Breast epithelium (tissue), 4 donors: ENCODE measurements around the gene C18orf54. TPM values are rescaled to one million over a fixed set of nuclear protein-coding genes. Genes with fewer than 3 reads are reported as not detected.

ENCODE experiments used
- DNase-seq, 2 donors: peaks; one replicate each; pipeline ENCODE4 v3.0.0-alpha.2; 2019; ENCODE audit warnings: low spot score in 2 of 2
- H3K27ac ChIP-seq, 2 donors: fragments of 200-600 bp; sonication (generic) in 1 of 2; one replicate each; pipeline ENCODE4 v1.5.1; 2016 to 2019; ENCODE audit warnings: mild to moderate bottlenecking in 1 of 2
- H3K27me3 ChIP-seq, 2 donors: fragments of 200-600 bp; sonication (generic) in 1 of 2; one replicate each; pipeline versions ENCODE4 v1.5.1 to v1.6.0; 2017 to 2019; ENCODE audit warnings: control low read depth in 1 of 2, mild to moderate bottlenecking in 1 of 2
- H3K36me3 ChIP-seq: fragments of 200-600 bp; one replicate; pipeline ENCODE4 v1.5.1; 2019
- H3K4me1 ChIP-seq, 2 donors: fragments of 200-600 bp; sonication (generic); one replicate each; pipeline ENCODE4 v1.5.1; 2016 to 2019; ENCODE audit warnings: control low read depth in 1 of 2
- H3K4me3 ChIP-seq, 3 donors: fragments of 200-600 bp; sonication (generic); 1 replicate in 2 of 3; 2 replicates in 1 of 3; pipeline ENCODE4 v1.5.1; 2016 to 2019; ENCODE audit warnings: mild to moderate bottlenecking in 3 of 3, moderate library complexity in 2 of 3
- H3K9me3 ChIP-seq, 2 donors: fragments of 200-600 bp; sonication (generic) in 1 of 2; one replicate each; pipeline ENCODE4 v1.5.1; 2016 to 2019; ENCODE audit warnings: control low read depth in 1 of 2
- CTCF ChIP-seq, 3 donors: fragments of 450-650 bp; IDR thresholded peaks; one replicate each; pipeline ENCODE4 v1.5.1; 2016 to 2017; ENCODE audit warnings: antibody characterized with exemption in 3 of 3, mild to moderate bottlenecking in 3 of 3, moderate library complexity in 3 of 3
- POLR2A ChIP-seq: fragments of 450-650 bp; IDR thresholded peaks from one replicate; pipeline ENCODE4 v1.6.1; 2016; ENCODE audit warnings: antibody characterized with exemption, mild to moderate bottlenecking, moderate library complexity
- POLR2AphosphoS5 ChIP-seq, 3 donors: sonication (generic); formaldehyde crosslinking; IDR thresholded peaks; one replicate each; pipeline ENCODE4 v1.6.1; 2017; ENCODE audit warnings: antibody characterized with exemption in 3 of 3
- intact Hi-C: fragments of 100-400 bp; cut with DNase I; formaldehyde crosslinking; loops from one replicate; pipeline ENCODE4 v1.15.1; 2023; ENCODE audit warnings: low total_unique reads
- total RNA-seq, 3 donors: library from RNA; depleted of rRNA; stranded (reverse); fragments of >200 nt; gene quantifications; one replicate each; pipeline ENCODE4 v1.1.0, GENCODE V29; 2016

The C18orf54 gene
- total RNA-seq, 3 donors from 2014 or later, result 1.3 to 2.3 (median 2.1) TPM

DNA sequence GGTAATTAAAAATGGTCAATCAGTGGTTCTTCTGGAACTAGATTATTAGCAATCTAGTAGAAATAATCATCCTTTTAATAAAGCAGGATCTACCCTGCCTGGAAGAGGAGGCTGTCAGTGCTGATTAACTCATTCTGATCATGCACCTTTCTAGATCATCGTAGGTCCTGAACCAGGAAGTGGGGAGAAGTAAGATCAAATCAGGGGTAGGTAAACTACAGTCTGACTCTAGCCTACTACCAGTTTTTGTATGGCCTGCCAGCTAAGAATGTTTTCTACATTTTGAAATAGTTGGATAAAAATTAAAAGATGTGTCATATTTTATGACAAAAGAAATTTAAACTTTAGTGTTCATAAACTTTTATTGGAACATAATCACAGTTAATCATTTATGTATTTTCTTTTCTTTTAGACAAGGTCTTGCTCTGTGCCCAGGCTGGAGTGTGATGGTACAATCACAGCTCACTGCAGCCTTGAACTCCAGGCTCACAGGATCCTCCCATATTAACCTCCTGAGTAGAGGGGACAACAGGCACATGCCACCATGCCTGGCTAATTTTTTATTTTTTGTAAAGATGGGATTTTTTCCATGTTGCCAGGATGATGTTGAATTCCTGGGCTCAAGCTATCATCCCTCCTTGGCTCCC is 36.1 kb downstream of the C18orf54 start:
- Histone ChIP-seq H3K27ac (no peak overlapping the region), H3K27me3 (no peaks in the 10 kb centered on the region), H3K4me1 (no peaks in the 10 kb centered on the region), H3K9me3 (no peaks in the 10 kb centered on the region), H3K4me3 (no peak overlapping the region), H3K36me3 (no peaks in the 10 kb centered on the region)
- intact Hi-C loops, result loop anchor here (5.0 kb wide), 1 partner anchor 1396 kb away; no protein-coding TSS in a partner anchor
- TF ChIP-seq POLR2A (no peak), POLR2AphosphoS5 (IDR thresholded peaks at IDR 0.05) (no peak), CTCF (IDR thresholded peaks at IDR 0.05) (no peak)
- DNase-seq, result no peak

DNA sequence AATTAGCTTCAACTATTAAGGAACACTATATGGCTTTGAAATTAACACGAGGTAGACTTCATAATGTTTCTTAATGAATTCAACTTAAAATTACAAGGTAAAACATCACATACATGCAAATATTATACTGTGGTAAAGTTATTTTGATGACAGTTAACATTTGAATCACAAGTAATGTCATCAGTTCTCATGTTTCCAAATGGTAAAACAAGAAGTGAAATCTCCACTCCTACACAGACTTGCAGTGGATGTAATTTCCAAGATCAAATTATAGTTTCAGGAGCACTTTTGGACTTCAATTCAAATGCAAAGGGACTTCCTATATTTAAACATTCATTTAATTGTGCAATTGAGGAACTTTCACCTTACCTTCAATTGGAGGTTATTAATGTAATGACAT is 39.1 kb downstream of the C18orf54 start:
- no peak for TF ChIP-seq POLR2AphosphoS5 (IDR thresholded peaks at IDR 0.05)
- no peak for TF ChIP-seq POLR2A
- no peak for TF ChIP-seq CTCF (IDR thresholded peaks at IDR 0.05)
- intact Hi-C loops, result no loop called here
- Histone ChIP-seq H3K27me3 (no peaks in the 10 kb centered on the region), H3K9me3 (no peaks in the 10 kb centered on the region), H3K27ac (no peak overlapping the region), H3K4me3 (no peak overlapping the region), H3K36me3 (no peaks in the 10 kb centered on the region), H3K4me1 (no peaks in the 10 kb centered on the region)
- no peak for DNase-seq

DNA sequence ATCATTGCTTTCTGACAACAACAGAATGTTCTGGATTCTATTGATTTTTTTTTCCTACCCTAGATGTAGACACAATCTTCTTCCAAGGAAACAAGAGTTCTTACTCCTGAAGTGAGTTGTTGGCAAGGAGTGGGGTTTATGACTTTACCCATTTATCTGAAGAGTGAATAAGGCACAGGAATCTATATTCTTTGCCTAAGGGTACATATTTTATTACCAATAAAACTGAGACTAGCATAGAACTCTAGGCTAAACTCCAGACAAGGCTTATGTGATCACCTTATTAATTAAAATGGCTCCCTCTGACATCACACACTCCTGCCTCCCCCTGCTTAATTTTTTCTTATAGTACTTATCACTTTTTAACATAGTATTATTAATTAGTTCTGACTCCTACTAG is 47.6 kb downstream of the C18orf54 start:
- intact Hi-C loops, result no loop called here
- no peak for TF ChIP-seq POLR2AphosphoS5 (IDR thresholded peaks at IDR 0.05)
- no peak for TF ChIP-seq CTCF (IDR thresholded peaks at IDR 0.05)
- no peak for TF ChIP-seq POLR2A

GRCh38 chr18:54411781-54412180 is 54.1 kb downstream of the C18orf54 start:
- Histone ChIP-seq H3K27me3 (no peaks in the 10 kb centered on the region), H3K4me1 (no peaks in the 10 kb centered on the region), H3K4me3 (no peak overlapping the region), H3K36me3 (no peaks in the 10 kb centered on the region), H3K27ac (no peak overlapping the region), H3K9me3 (no peaks in the 10 kb centered on the region)
- intact Hi-C loops, result no loop called here
- no peak for DNase-seq
- TF ChIP-seq POLR2AphosphoS5 (IDR thresholded peaks at IDR 0.05) (no peak), POLR2A (no peak), CTCF (IDR thresholded peaks at IDR 0.05) (no peak)

More for the DNA sequence above, 47.6 kb downstream of the C18orf54 start:
- Histone ChIP-seq H3K27me3 (no peaks in the 10 kb centered on the region), H3K36me3 (no peaks in the 10 kb centered on the region), H3K27ac (no peak overlapping the region), H3K4me3 (no peak overlapping the region), H3K9me3 (no peaks in the 10 kb centered on the region), H3K4me1 (no peaks in the 10 kb centered on the region)
- no peak for DNase-seq

DNA sequence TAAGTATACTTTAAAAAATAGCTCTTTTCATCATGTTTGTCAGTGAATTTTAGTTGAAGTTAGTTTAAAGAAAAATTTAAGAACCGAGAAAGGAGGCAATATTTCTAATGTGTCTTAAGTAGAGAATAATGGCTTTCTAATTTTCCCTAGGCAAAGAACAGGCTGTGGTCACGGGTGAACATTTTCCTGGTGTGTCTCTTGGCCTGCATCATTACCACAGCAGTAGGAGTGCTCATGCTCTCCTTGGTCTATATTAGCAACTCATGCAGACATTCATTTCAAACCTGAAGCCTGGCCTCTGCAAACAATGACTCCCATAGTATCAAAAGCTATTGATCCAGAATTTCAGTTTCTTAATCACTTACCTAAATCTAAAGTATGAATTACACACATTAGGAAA is 57.4 kb downstream of the C18orf54 start:
- intact Hi-C loops, result no loop called here
- DNase-seq, result no peak
- Histone ChIP-seq H3K4me3 (no peak overlapping the region), H3K27ac (no peak overlapping the region), H3K27me3 (no peaks in the 10 kb centered on the region), H3K9me3 (no peaks in the 10 kb centered on the region), H3K36me3 (no peaks in the 10 kb centered on the region), H3K4me1 (no peaks in the 10 kb centered on the region)
- TF ChIP-seq CTCF (IDR thresholded peaks at IDR 0.05) (no peak), POLR2AphosphoS5 (IDR thresholded peaks at IDR 0.05) (no peak), POLR2A (no peak)
